Heart right ventricle (tissue), 16 donors: Measurements from ENCODE around the gene EXTL2. TPM values are rescaled to one million over a fixed set of nuclear protein-coding genes. Genes with fewer than 3 reads are reported as not detected.
"Not testable (repeated sequence)": the region's sequence is repeated elsewhere in the genome, so short reads cannot be mapped to it uniquely, and the experiment has no call there.

Experiments
- ATAC-seq, 8 donors: fragments of 200-7000 bp; cut with Tn5 transposase; one replicate each; pipeline ENCODE4 v1.9.1; 2020; ENCODE audit warnings: mild to moderate bottlenecking in 8 of 8, moderate library complexity in 8 of 8, moderate number of reproducible peaks in 1 of 8
- DNase-seq, 2 donors: peaks; one replicate each; pipeline ENCODE4 v3.0.0-alpha.2; 2020
- H3K27ac ChIP-seq, 10 donors: fragments of 200-600 bp; sonication (generic) in 2 of 10; one replicate each; pipeline versions ENCODE4 v1.5.0 to v1.8.0; 2020 to 2022; ENCODE audit warnings: mild to moderate bottlenecking in 3 of 10
- H3K27me3 ChIP-seq, 7 donors: fragments of 200-600 bp; one replicate each; pipeline ENCODE4 v1.8.0; 2021 to 2022; ENCODE audit warnings: mild to moderate bottlenecking in 2 of 7
- H3K36me3 ChIP-seq, 9 donors: fragments of 200-600 bp; sonication (generic) in 1 of 9; one replicate each; pipeline versions ENCODE4 v1.5.0 to v1.8.0; 2020 to 2022; ENCODE audit warnings: mild to moderate bottlenecking in 2 of 9
- H3K4me1 ChIP-seq, 9 donors: fragments of 200-600 bp; sonication (generic) in 1 of 9; one replicate each; pipeline versions ENCODE4 v1.5.0 to v1.8.0; 2020 to 2022; ENCODE audit warnings: mild to moderate bottlenecking in 4 of 9
- H3K4me3 ChIP-seq, 10 donors: fragments of 200-600 bp; sonication (generic) in 2 of 10; one replicate each; pipeline versions ENCODE4 v1.5.0 to v1.8.0; 2020 to 2022; ENCODE audit warnings: mild to moderate bottlenecking in 7 of 10, moderate library complexity in 2 of 10
- H3K9me3 ChIP-seq, 11 donors: fragments of 200-600 bp in 10 of 11; sonication (generic) in 2 of 11; one replicate each; pipeline versions ENCODE4 v1.5.0 to v1.8.0; 2013 to 2022; ENCODE audit warnings: mild to moderate bottlenecking in 2 of 11, control low read depth in 1 of 11, moderate library complexity in 1 of 11
- whole genome bisulfite sequencing, 2 donors: extraction: QIAGEN DNeasy Blood & Tissue Kit; methylation state at CpG; one replicate each; pipeline ENCODE4 v1.1.7; 2013; ENCODE audit warnings: inconsistent platforms in 1 of 2; 5-methylcytosine and 5-hydroxymethylcytosine counted together
- intact Hi-C, 10 donors: fragments of 100-400 bp; cut with DNase I; formaldehyde crosslinking; loops; one replicate each; pipeline versions ENCODE4 v1.11.1 to v1.14.2; 2022
- polyA plus RNA-seq, 2 donors: library from polyadenylated mRNA; stranded (reverse); fragments of 200-250 nt; gene quantifications; one replicate each; pipeline ENCODE4 v1.2.3, GENCODE V29; 2013
- total RNA-seq, 10 donors: library from RNA; stranded (reverse); fragmentation: NEBNext Ultra II Directional in 3 of 10; extraction: Animal tissue kit (Norgen Biotek cat#: 25700) in 3 of 10; gene quantifications; one replicate each; pipeline versions ENCODE4 v1.2.1 to v1.2.4, GENCODE V29; 2021 to 2023
- TF ChIP-seq, protein P1 (sequence below), 9 donors: fragments of 200-600 bp; sonication (generic) in 2 of 9; IDR thresholded peaks; one replicate each; pipeline versions ENCODE4 v1.5.0 to v1.8.0; 2021 to 2022; ENCODE audit warnings: antibody characterized with exemption in 9 of 9, mild to moderate bottlenecking in 5 of 9, moderate library complexity in 1 of 9
- donor health status: Arrhythmogenic right ventricular cardiomyopathy.
- donor health status: ischemic (EF 13 %, LVEDD 7.1; RV severe dilation, severe dysfunction).
- donor health status: healthy with polysubstance abuse.
- donor health status: DM: no; HTN: yes; CAD: no.
- donor health status: DM: no; HTN: no; CAD: no.
- donor health status: ischemic (EF 25% LVEDD 6.9; RV normal size, moderate dysfunction).
- donor health status: ischemic (EF 25% LVEDD 5.7; RV mildly dilated, moderate dysfunction).
- donor health status: healthy.
- donor health status: DM: yes; HTN: yes; CAD: no.
- donor health status: Ischemic cardiomyopathy.
- donor health status: ischemic (EF 35%, LVEDD 5.7; RV mildly dilated, moderate dysfunction).
- donor health status: nonischemic (EF 11% LVEDD 7.7; RV severe dilation, severe dysfunction).
- donor health status: DM: yes; HTN: yes; CAD: no.
- donor health status: PGD.
- donor health status: ischemic (EF 29% LVEDD 5.4; RV normal size, mild dysfunction).
- donor health status: nonischemic (EF 23%, LVEDD 6.1; RV moderate dilation, normal function).

EXTL2 gene
- total and polyA plus RNA-seq, 12 donors, result 5.0 to 12.0 (median 8.2) TPM

DNA sequence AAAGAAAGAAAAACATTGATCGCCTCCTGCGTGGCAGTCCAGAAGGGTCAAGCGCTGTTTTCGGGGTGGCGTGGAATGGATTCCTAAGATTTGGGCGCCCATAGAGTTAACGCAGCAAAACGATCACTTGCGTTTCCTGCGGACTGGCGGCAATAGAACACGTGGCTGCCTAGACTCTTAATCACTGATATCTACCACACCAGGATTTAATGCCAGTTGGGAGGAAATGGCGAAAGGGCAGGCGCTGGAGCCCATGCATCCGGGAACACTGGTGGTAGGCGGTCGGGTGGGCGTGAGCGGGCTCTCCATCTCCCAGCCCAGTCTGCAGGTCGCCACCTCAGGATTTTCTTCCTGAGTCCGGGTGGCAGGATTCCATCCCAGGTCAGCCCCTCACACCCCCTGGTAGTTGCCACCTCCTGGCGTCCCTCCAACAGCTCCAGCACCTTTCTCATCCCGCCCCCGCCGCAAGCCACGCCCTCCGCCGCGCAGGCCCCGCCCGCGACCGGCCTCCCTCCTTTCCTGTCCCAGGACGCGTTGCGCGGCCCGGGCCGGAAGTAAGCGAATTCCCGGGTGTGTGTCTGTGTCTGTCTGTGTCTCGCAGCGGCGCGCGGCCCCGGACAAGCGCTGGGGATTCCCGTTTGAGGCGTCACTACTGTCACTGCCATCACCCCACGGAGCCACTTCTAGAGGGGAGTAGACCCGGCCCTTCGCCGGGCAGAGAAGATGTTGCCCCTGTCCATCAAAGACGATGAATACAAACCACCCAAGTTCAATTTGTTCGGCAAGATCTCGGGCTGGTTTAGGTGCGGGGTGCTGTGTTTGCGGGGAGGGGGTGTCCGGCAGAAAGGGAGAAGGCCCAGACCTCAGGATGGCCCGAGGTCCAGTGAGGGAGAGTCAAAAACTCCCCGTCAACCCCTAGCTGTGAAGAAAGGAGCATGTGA lies 1.2 kb upstream of the EXTL2 start, which contains the start of gene SLC30A7:
Gene SLC30A7 (plus strand): TSS at position 551 of the 941 bp plus-strand sequence. CDS start 173 bp downstream, at position 724.
- Histone ChIP-seq H3K9me3 (no peaks in the 10 kb centered on the region), H3K27me3 (no peaks in the 10 kb centered on the region), H3K4me3 (peak within 1 kb of the TSS; percentile 62 to 93 (median 79)), H3K4me1 (peaks cover 3 to 37% (median 22%) of the 10 kb centered on the region in 9 donors), H3K36me3 (peaks cover 0 to 35% (median 6%) of the 10 kb centered on the region in 9 donors), H3K27ac (peak within 1 kb of the TSS; percentile 74 to 97 (median 95))
- ATAC-seq, result peak; percentile 95 to 97 (median 97)
- intact Hi-C loops, result loop anchor here in 3 of 10 donors (5.0 to 10.0 kb wide), 4 partner anchors 541 to 1091 kb away; partner anchors contain the start of genes CDC14A (in 1 of the 3), DBT (in 1 of the 3), SASS6 (in 1 of the 3) and TRMT13 (in 1 of the 3)
- TF ChIP-seq, protein P1, sequence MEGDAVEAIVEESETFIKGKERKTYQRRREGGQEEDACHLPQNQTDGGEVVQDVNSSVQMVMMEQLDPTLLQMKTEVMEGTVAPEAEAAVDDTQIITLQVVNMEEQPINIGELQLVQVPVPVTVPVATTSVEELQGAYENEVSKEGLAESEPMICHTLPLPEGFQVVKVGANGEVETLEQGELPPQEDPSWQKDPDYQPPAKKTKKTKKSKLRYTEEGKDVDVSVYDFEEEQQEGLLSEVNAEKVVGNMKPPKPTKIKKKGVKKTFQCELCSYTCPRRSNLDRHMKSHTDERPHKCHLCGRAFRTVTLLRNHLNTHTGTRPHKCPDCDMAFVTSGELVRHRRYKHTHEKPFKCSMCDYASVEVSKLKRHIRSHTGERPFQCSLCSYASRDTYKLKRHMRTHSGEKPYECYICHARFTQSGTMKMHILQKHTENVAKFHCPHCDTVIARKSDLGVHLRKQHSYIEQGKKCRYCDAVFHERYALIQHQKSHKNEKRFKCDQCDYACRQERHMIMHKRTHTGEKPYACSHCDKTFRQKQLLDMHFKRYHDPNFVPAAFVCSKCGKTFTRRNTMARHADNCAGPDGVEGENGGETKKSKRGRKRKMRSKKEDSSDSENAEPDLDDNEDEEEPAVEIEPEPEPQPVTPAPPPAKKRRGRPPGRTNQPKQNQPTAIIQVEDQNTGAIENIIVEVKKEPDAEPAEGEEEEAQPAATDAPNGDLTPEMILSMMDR (IDR thresholded peaks at IDR 0.05), result no peak
- 0 to 1% methylated on average over 58 to 62 of the region's 62 CpGs for WGBS, 2 donors
- peak; percentile 96 to 97 for DNase-seq

DNA sequence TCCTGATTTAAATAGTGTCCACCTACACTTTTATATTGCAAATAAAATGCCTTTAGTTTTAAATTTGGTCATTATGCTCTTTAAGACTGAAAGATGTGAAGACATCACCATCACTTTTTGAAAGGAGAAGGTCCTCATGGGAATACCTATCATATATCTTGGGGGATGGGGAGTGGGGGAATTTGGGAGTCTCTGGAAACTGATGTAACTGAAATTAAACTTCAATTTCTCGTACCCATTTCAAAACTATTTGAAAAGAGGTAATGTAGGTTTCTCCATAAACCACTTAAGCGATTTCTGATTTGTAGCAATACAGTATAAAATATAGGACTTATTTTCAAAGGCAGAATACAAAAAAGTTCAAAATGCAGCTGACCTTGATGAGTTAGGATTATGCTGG lies 924 bp downstream of the EXTL2 start:
- TF ChIP-seq, protein P1 (IDR thresholded peaks at IDR 0.05), result no peak
- peak overlapping the region in 1 of 10 donors; percentile 5 for H3K27ac ChIP-seq
- H3K4me1 ChIP-seq, result peaks cover 3 to 37% (median 22%) of the 10 kb centered on the region in 9 donors
- ATAC-seq (no peak), DNase-seq (no peak)
- intact Hi-C loops, result loop anchor here in 3 of 10 donors (10.0 kb wide), 3 partner anchors 539 to 1089 kb away; partner anchors contain the start of genes CDC14A (in 1 of the 3) and DBT (in 1 of the 3)
- H3K4me3 ChIP-seq, result peak overlapping the region in 8 of 10 donors; percentile 64 to 86 (median 79)
- no peaks in the 10 kb centered on the region for H3K27me3 ChIP-seq
- peaks cover 0 to 17% (median 0%) of the 10 kb centered on the region in 11 donors for H3K9me3 ChIP-seq
- WGBS, 2 donors, result 44 to 48% methylated on average over 2 of the region's 2 CpGs
- peaks cover 0 to 14% (median 0%) of the 10 kb centered on the region in 9 donors for H3K36me3 ChIP-seq

DNA sequence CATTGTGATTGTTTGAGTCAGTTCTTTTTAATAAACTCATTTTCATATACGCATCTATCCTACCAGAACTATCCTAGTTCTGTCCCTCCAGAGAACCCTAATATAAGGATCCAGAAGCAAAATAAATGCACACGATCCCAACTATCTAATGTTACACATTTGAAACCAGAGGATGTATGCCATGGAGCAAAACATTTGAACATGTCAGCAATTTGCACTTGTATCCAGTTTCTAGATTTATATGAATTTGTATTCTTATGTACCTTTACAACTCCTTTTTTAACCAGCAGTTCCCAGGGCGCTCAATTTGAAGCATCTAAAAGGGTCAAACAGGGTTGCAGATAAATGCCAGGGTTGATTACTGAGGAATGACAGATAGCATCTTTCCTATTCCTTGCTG lies 2.1 kb downstream of the EXTL2 start:
- TF ChIP-seq, protein P1 (IDR thresholded peaks at IDR 0.05), result no peak
- H3K27ac ChIP-seq, result no peak overlapping the region
- WGBS, 2 donors, result 93 to 95% methylated on average over 3 of the region's 3 CpGs

DNA sequence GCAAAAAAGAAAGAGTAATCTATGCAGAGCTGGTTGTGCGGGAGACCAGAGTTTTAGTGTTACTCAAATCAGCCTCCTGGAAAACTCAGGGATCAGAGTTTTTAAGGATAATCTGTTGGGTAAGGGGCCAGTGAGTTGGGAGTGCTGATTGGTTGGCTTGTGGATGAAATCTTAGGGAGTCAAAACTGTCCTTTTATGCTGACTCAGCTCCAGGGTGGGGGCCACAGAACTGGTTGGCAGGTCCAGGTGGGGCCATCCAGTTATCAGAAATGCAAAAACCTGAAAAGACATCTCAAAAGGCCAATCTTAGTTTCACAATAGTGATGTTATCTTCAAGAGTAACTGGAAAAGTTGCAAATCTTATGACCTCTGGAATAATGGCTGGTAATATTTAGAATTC lies 3.3 kb downstream of the EXTL2 start:
- no peak for ATAC-seq
- intact Hi-C loops, result loop anchor here in 3 of 10 donors (10.0 kb wide), 3 partner anchors 537 to 1087 kb away; partner anchors contain the start of genes CDC14A (in 1 of the 3) and DBT (in 1 of the 3)
- H3K4me3 ChIP-seq, result no peak overlapping the region

More for the DNA sequence above, 2.1 kb downstream of the EXTL2 start:
- DNase-seq, result no peak
- H3K4me3 ChIP-seq, result no peak overlapping the region
- H3K9me3 ChIP-seq, result peaks cover 0 to 17% (median 0%) of the 10 kb centered on the region in 11 donors
- H3K36me3 ChIP-seq, result peaks cover 0 to 3% (median 0%) of the 10 kb centered on the region in 9 donors
- peaks cover 3 to 29% (median 19%) of the 10 kb centered on the region in 9 donors for H3K4me1 ChIP-seq
- H3K27me3 ChIP-seq, result no peaks in the 10 kb centered on the region
- ATAC-seq, result no peak
- intact Hi-C loops, result loop anchor here in 3 of 10 donors (10.0 kb wide), 3 partner anchors 538 to 1088 kb away; partner anchors contain the start of genes CDC14A (in 1 of the 3) and DBT (in 1 of the 3)

DNA sequence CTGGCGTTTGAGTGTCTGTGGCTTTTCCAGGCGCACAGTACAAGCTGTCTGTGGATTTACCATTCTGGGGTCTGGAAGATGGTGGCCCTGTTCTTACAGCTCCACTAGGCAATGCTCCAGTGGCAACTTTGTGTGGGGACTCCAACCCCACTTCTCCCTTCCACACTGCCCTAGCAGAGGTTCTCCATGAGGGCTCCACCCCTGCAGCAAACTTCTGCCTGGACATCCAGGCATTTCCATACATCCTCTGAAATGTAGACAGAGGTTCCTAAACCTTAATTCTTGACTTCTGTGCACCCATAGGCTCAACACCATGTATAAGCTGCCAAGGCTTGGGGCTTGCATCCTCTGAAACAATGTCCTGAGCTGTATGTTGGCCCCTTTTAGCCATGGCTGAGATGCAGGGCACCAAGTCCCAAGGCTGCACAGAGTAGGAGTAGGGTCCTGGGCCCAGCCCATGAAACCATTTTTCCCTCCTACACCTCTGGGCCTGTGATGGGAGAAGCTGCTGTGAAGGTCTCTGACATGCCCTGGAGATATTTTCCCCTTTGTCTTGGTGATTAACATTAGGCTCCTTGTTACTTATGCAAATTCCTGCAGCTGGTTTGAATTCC lies 4.7 kb downstream of the EXTL2 start:
- intact Hi-C loops, result loop anchor here in 3 of 10 donors (10.0 kb wide), 3 partner anchors 535 to 1085 kb away; partner anchors contain the start of genes CDC14A (in 1 of the 3) and DBT (in 1 of the 3)
- 96 to 97% methylated on average over 2 of the region's 2 CpGs for WGBS, 2 donors
- DNase-seq, result not testable (repeated sequence)

More for the DNA sequence above, 3.3 kb downstream of the EXTL2 start:
- Histone ChIP-seq H3K4me1 (peaks cover 0 to 19% (median 8%) of the 10 kb centered on the region in 9 donors), H3K9me3 (peaks cover 0 to 17% (median 0%) of the 10 kb centered on the region in 11 donors), H3K27me3 (no peaks in the 10 kb centered on the region), H3K36me3 (no peaks in the 10 kb centered on the region), H3K27ac (no peak overlapping the region)
- TF ChIP-seq, protein P1 (IDR thresholded peaks at IDR 0.05), result no peak
- 97 to 100% methylated on average over 1 of the region's 1 CpG for WGBS, 2 donors
- no peak for DNase-seq

DNA sequence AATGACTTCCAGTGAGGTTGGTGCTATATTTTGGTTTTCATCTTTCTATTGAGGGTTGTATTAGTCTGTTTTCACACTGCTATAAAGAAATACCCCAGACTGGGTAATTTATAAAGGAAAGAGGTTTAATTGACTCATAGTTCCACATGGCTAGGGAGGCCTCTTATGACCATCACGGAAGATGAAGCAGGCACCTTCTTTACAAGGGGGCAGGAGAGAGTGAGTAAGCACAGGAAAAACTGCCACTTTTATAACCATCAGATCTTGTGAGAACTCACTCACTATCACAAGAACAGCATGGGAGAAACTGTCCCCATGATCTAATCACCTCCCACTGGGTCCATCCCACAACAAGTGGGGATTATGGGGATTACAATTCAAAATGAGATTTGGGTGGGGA lies 5.6 kb downstream of the EXTL2 start:
- peaks cover 0 to 13% (median 6%) of the 10 kb centered on the region in 9 donors for H3K4me1 ChIP-seq
- ATAC-seq, H3K27ac ChIP-seq, H3K36me3 ChIP-seq, H3K4me3 ChIP-seq, H3K27me3 ChIP-seq, DNase-seq, intact Hi-C loops: not testable (repeated sequence)
- WGBS, 2 donors, result 95 to 97% methylated on average over 1 of the region's 1 CpG
- H3K9me3 ChIP-seq, result peaks cover 0 to 17% (median 0%) of the 10 kb centered on the region in 11 donors

More for the DNA sequence above, 4.7 kb downstream of the EXTL2 start:
- not testable (repeated sequence) for H3K4me3 ChIP-seq, H3K27me3 ChIP-seq, ATAC-seq, H3K27ac ChIP-seq, H3K36me3 ChIP-seq
- peaks cover 0 to 17% (median 0%) of the 10 kb centered on the region in 11 donors for H3K9me3 ChIP-seq
- H3K4me1 ChIP-seq, result peaks cover 0 to 19% (median 8%) of the 10 kb centered on the region in 9 donors
